Mammary microvascular endothelial cell (primary cell): Measurements from ENCODE around the gene ALDH3A1. TPM values are rescaled to one million over a fixed set of nuclear protein-coding genes. Genes with fewer than 3 reads are reported as not detected.

ENCODE experiments used
- total RNA-seq: library from RNA; depleted of rRNA; stranded (reverse); fragments of >200 nt; gene quantifications from 2 replicates; pipeline ENCODE4 v1.2.3, GENCODE V29; 2015

ALDH3A1 gene
- 0.10 TPM in 1 of 2 replicates, not detected in the other for total RNA-seq

DNA sequence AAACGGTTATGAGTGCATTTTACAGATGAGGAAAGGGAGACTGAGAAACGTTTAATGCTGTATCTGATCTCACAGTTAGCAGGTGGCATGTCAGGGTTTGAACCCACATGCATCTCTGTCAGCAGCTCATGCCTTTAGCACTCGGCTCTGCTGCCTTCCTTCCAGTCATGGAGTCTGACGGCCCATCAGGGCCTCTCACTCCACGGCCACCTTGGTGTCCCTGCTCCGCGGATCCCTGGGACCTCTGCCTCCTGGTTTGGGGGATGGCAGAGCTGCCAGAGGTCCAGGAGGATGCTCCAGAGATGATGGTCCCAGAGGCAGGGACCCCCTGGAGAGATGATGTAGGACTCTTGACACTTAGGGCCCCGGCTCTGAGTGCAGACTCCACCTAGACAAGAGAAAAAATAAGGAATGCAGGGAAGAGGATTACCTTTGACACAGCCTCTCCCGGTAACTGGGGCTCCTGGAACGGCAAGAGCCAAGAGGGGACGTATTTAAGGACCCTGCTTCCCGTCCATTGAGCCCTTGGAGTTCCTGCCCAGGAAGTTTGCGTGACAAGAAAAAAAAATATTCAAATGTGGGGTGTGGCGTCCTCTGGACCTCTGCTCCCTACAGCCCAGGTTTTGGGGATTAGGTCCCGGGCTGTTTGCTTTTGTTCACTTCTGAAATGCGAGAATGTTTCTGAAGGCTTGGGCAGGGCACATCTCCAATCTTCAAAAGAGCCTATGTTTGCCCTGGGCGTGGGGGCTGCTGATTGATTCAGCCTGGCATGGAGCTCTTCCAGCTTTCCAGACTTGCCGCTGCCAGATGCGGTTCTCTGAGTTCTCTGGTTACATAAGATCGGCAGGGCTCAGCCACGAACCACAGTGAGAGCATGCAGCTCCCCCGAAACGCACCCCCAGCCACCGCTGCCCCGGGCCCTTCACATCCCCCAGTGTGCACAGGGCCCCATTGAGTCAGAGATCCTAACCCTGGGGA, at the start of gene ALDH3A1:
Gene ALDH3A1 (minus strand): TSS at position 470 of the 978 bp plus-strand sequence. CDS start 3,169 bp downstream, outside the sequence.

DNA sequence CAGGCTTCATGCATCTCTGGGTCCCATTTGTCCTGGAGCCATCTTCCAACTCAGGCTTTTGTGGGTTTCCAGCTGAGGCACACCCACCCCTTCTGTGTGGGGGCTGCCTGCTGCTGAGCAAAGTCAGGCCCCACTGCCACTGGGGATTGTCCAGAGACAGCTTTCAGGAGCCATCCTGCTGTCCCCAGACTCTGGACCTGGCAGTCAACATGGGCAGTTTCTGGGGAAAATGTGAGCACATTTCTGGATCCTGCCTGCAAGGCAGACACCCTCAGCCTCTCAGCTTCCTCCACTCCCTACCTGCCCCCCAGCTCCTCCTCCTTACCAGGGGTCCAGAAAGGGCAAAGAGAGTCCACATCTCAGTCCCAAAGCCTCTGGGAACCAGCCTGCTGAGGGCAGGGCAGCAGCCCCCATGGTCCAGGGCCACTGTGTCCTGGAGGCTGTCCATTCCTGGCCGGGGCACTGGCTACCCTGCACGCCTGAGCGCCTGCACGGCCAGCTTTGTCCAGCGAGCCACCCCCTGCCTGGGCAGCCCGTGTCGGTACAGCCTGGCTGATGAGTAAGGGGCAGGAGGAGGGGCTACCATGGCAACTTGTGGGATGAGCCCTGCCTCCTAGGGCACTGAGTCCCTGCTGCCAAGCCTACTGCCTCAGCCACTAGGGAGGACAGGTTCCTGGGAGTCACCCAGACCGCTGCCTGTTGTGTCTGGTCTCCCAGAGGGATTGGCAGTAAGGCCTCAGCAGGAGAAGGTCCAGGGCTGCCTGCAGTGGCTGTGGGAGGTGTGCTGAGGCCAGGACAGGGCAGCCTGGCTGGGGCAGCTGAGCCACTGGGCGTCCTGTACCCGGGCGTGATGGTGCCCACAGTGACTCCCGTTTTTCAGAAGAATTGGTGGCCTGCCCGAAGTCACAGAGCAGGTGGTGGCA, 31.7 kb downstream of the ALDH3A1 start, which contains the start of gene SLC47A2:
Gene SLC47A2 (minus strand): TSS at position 477 of the 923 bp plus-strand sequence. CDS start 29 bp downstream, at position 448.

Other genes starting within 250 kb of the ALDH3A1 start
- 1.6 and 2.2 TPM in 2 replicates for gene SLC47A1, start 214.4 kb downstream of the ALDH3A1 start, total RNA-seq
- gene ALDH3A2, start 99.5 kb downstream of the ALDH3A1 start, total RNA-seq: 41.7 and 47.3 TPM in 2 replicates
- not detected in 2 replicates for gene SLC47A2, start 31.7 kb downstream of the ALDH3A1 start, total RNA-seq
- 9.4 and 10.6 TPM in 2 replicates for gene ULK2, start 119.6 kb upstream of the ALDH3A1 start, total RNA-seq
- gene AKAP10, start 229.5 kb upstream of the ALDH3A1 start, total RNA-seq: 12.2 and 13.1 TPM in 2 replicates